GM23338 (cell line): ENCODE measurements around the gene CMIP. TPM values are rescaled to one million over a fixed set of nuclear protein-coding genes. Genes with fewer than 3 reads are reported as not detected.

ENCODE experiments used
- ATAC-seq: fragments of 200-7000 bp; cut with Tn5 transposase; 3 replicates; pipeline ENCODE4 v1.9.1; 2020
- DNase-seq: peaks from one replicate; pipeline ENCODE4 v3.0.0-alpha.2; 2015; ENCODE audit warnings: low spot score
- H2AFZ ChIP-seq: fragments of 200-600 bp; sonication (generic); 2 replicates; pipeline ENCODE4 v1.8.0; 2016; ENCODE audit warnings: antibody characterized with exemption, mild to moderate bottlenecking, moderate library complexity
- H3F3A ChIP-seq: fragments of 200-600 bp; sonication (generic); replicated peaks from 2 replicates; pipeline ENCODE4 v1.8.0; 2017; ENCODE audit warnings: antibody characterized with exemption, mixed run types, low read depth
- H3K27ac ChIP-seq: fragments of 200-600 bp; sonication (generic); 2 replicates; pipeline ENCODE4 v1.6.1; 2016; ENCODE audit warnings: low read depth
- H3K27me3 ChIP-seq: fragments of 200-600 bp; sonication (generic); 2 replicates; pipeline ENCODE4 v1.8.0; 2016; ENCODE audit warnings: mild to moderate bottlenecking, mixed run types, moderate library complexity; ENCODE audit not compliant: insufficient read depth
- H3K36me3 ChIP-seq: fragments of 200-600 bp; sonication (generic); 2 replicates; pipeline ENCODE4 v1.8.0; 2016; ENCODE audit warnings: mild to moderate bottlenecking; ENCODE audit not compliant: insufficient read depth
- H3K4me1 ChIP-seq: fragments of 200-600 bp; sonication (generic); 2 replicates; pipeline ENCODE4 v1.8.0; 2016; ENCODE audit warnings: mild to moderate bottlenecking, moderate library complexity; ENCODE audit not compliant: insufficient read depth
- H3K4me2 ChIP-seq: fragments of 200-600 bp; sonication (generic); 2 replicates; pipeline ENCODE4 v1.7.1; 2017; ENCODE audit warnings: mixed run types
- H3K4me3 ChIP-seq: fragments of 200-600 bp; sonication (generic); 2 replicates; pipeline ENCODE4 v1.6.1; 2016; ENCODE audit warnings: mixed run types
- H3K79me2 ChIP-seq: fragments of 200-600 bp; sonication (generic); replicated peaks from 2 replicates; pipeline ENCODE4 v1.8.0; 2017; ENCODE audit warnings: mild to moderate bottlenecking; ENCODE audit not compliant: insufficient read depth
- H3K9me2 ChIP-seq: fragments of 200-600 bp; sonication (generic); 2 replicates; pipeline ENCODE4 v1.8.0; 2017; ENCODE audit not compliant: insufficient read depth
- H4K20me1 ChIP-seq: fragments of 200-600 bp; sonication (generic); replicated peaks from 2 replicates; pipeline ENCODE4 v1.8.0; 2017; ENCODE audit warnings: mild to moderate bottlenecking; ENCODE audit not compliant: insufficient read depth
- H3K27ac Mint-ChIP-seq: 2 replicates; pipeline ENCODE4 v1.8.0; 2020; ENCODE audit warnings: inconsistent platforms, mild to moderate bottlenecking, moderate library complexity, mixed read lengths
- H3K27me3 Mint-ChIP-seq: 3 replicates; pipeline ENCODE4 v1.8.0; 2022; ENCODE audit warnings: low read depth, mild to moderate bottlenecking, moderate library complexity, mixed read lengths, inconsistent platforms; ENCODE audit not compliant: insufficient read depth, poor library complexity
- H3K36me3 Mint-ChIP-seq: 3 replicates; pipeline ENCODE4 v1.8.0; 2021; ENCODE audit warnings: low read depth, mild to moderate bottlenecking, inconsistent platforms, moderate library complexity, mixed read lengths
- H3K4me1 Mint-ChIP-seq: 3 replicates; pipeline ENCODE4 v1.8.0; 2020; ENCODE audit warnings: mild to moderate bottlenecking, inconsistent platforms, mixed read lengths
- H3K4me3 Mint-ChIP-seq: 3 replicates; pipeline ENCODE4 v1.8.0; 2021; ENCODE audit warnings: moderate library complexity, mild to moderate bottlenecking, inconsistent platforms, mixed read lengths
- H3K9me3 Mint-ChIP-seq: 3 replicates; pipeline ENCODE4 v1.8.0; 2020; ENCODE audit warnings: moderate library complexity, mild to moderate bottlenecking, inconsistent platforms, mixed read lengths
- CTCF ChIP-seq, 2 experiments: fragments of 200-600 bp in 1 of 2; sonication (generic) in 1 of 2; conservative IDR thresholded peaks; 2 replicates each; pipeline versions ENCODE4 v1.5.1 to v1.6.1; 2016 to 2017; ENCODE audit warnings: antibody characterized with exemption in 2 of 2, low read depth in 2 of 2, mild to moderate bottlenecking in 2 of 2, moderate library complexity in 1 of 2
- EZH2 ChIP-seq: fragments of 200-600 bp; sonication (generic); IDR thresholded peaks from one replicate; pipeline ENCODE4 v1.8.0; 2017; ENCODE audit warnings: antibody characterized with exemption, mild to moderate bottlenecking, low read depth; ENCODE audit not compliant: unreplicated experiment
- EZH2phosphoT487 ChIP-seq: fragments of 200-600 bp; sonication (generic); IDR thresholded peaks from one replicate; pipeline ENCODE4 v1.8.1; 2018; ENCODE audit warnings: antibody characterized with exemption; ENCODE audit not compliant: unreplicated experiment
- JUNB ChIP-seq: IDR thresholded peaks from one replicate; pipeline ENCODE4 v1.6.1; 2016; ENCODE audit warnings: antibody characterized with exemption; ENCODE audit not compliant: unreplicated experiment
- NANOG ChIP-seq: IDR thresholded peaks from 2 replicates; pipeline ENCODE4 v1.6.1; 2016; ENCODE audit warnings: antibody characterized with exemption, borderline replicate concordance
- POLR2AphosphoS5 ChIP-seq: IDR thresholded peaks from 2 replicates; pipeline ENCODE4 v1.6.1; 2016; ENCODE audit warnings: antibody characterized with exemption, low read depth
- STAT1 ChIP-seq: IDR thresholded peaks from one replicate; pipeline ENCODE4 v1.6.1; 2016; ENCODE audit warnings: antibody characterized with exemption; ENCODE audit not compliant: unreplicated experiment
- ZNF331 ChIP-seq: fragments of 250-450 bp; sonication (Bioruptor Pico); IDR thresholded peaks from 2 replicates; pipeline ENCODE4 v1.5.0; 2020; ENCODE audit warnings: low read depth, mild to moderate bottlenecking, moderate library complexity
- ZNF462 ChIP-seq: fragments of 250-450 bp; sonication (Bioruptor Pico); IDR thresholded peaks from 2 replicates; pipeline ENCODE4 v1.5.0; 2020; ENCODE audit warnings: mild to moderate bottlenecking, moderate library complexity
- polyA plus RNA-seq: library from polyadenylated mRNA; unstranded; fragments of >200 nt; fragmentation: Nextera tagmentation; extraction: Ambion mirVana; gene quantifications from 2 replicates; pipeline ENCODE4 v1.2.1, GENCODE V29; 2016
- total RNA-seq: library from RNA; depleted of rRNA; stranded (reverse); fragments of >200 nt; shearing (Covaris generic); gene quantifications from 2 replicates; pipeline ENCODE4 v1.2.3, GENCODE V29; 2014
- TF ChIP-seq, protein P1 (sequence below): IDR thresholded peaks from one replicate; pipeline ENCODE4 v1.6.1; 2018; ENCODE audit warnings: antibody characterized with exemption; ENCODE audit not compliant: unreplicated experiment

CMIP gene
- total and polyA plus RNA-seq, 2 experiments from 2014 or later: 9.5 to 62.3 TPM

GRCh38 chr16:81675662-81676061 lies 231.1 kb downstream of the CMIP start (continued):
- TF ChIP-seq EZH2 (no peak), POLR2AphosphoS5 (no peak), CTCF (conservative IDR thresholded peaks at IDR 0.05; ENCODE audit: low read depth in 2 of 2) (no peak)

- no peak for DNase-seq
- H3K27ac Mint-ChIP-seq: no peak overlapping the region
- TF ChIP-seq ZNF462 (CRISPR knock-in tag) (no peak), JUNB (no peak), STAT1 (no peak), NANOG (no peak), CTCF (conservative IDR thresholded peaks at IDR 0.05; ENCODE audit: low read depth in 2 of 2) (no peak), EZH2 (no peak), ZNF331 (CRISPR knock-in tag) (no peak), EZH2phosphoT487 (no peak)
- TF ChIP-seq, protein P1, sequence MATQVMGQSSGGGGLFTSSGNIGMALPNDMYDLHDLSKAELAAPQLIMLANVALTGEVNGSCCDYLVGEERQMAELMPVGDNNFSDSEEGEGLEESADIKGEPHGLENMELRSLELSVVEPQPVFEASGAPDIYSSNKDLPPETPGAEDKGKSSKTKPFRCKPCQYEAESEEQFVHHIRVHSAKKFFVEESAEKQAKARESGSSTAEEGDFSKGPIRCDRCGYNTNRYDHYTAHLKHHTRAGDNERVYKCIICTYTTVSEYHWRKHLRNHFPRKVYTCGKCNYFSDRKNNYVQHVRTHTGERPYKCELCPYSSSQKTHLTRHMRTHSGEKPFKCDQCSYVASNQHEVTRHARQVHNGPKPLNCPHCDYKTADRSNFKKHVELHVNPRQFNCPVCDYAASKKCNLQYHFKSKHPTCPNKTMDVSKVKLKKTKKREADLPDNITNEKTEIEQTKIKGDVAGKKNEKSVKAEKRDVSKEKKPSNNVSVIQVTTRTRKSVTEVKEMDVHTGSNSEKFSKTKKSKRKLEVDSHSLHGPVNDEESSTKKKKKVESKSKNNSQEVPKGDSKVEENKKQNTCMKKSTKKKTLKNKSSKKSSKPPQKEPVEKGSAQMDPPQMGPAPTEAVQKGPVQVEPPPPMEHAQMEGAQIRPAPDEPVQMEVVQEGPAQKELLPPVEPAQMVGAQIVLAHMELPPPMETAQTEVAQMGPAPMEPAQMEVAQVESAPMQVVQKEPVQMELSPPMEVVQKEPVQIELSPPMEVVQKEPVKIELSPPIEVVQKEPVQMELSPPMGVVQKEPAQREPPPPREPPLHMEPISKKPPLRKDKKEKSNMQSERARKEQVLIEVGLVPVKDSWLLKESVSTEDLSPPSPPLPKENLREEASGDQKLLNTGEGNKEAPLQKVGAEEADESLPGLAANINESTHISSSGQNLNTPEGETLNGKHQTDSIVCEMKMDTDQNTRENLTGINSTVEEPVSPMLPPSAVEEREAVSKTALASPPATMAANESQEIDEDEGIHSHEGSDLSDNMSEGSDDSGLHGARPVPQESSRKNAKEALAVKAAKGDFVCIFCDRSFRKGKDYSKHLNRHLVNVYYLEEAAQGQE: no peak
These were observed 231.7 kb downstream of the CMIP start for GRCh38 chr16:81676066-81676882.

More at GRCh38 chr16:81676066-81676882, 231.7 kb downstream of the CMIP start:
- Mint-ChIP-seq H3K27me3 (peaks cover 14% of the 10 kb centered on the region), H3K36me3 (peaks cover 29% of the 10 kb centered on the region), H3K4me1 (peaks cover 5% of the 10 kb centered on the region), H3K4me3 (no peak overlapping the region), H3K9me3 (no peaks in the 10 kb centered on the region)
- H3K4me2 ChIP-seq: no peak overlapping the region
- H3K4me1 ChIP-seq: no peaks in the 10 kb centered on the region
- no peaks in the 10 kb centered on the region; the same call in none of the 2 replicates for H4K20me1 ChIP-seq
- no peak overlapping the region for H2AFZ ChIP-seq
- H3K27ac ChIP-seq: no peak overlapping the region
- no peaks in the 10 kb centered on the region for H3K79me2 ChIP-seq
- H3K4me3 ChIP-seq: no peak overlapping the region
- H3K36me3 ChIP-seq: no peaks in the 10 kb centered on the region; the same call in none of the 2 replicates
- ATAC-seq: no peak
- H3K9me2 ChIP-seq: no peaks in the 10 kb centered on the region
- no peaks in the 10 kb centered on the region for H3F3A ChIP-seq
- no peaks in the 10 kb centered on the region for H3K27me3 ChIP-seq
